C4-2B (cell line): ENCODE results near the gene PHLDB2.

Experiments used
- H3K27ac ChIP-seq: fragments of 450-650 bp; 2 replicates; pipeline ENCODE4 v1.5.1; 2017
- ZFX ChIP-seq: fragments of 450-650 bp; IDR thresholded peaks from 2 replicates; pipeline ENCODE4 v1.6.1; 2017
- TF ChIP-seq, protein P1 (sequence below): fragments of 450-650 bp; conservative IDR thresholded peaks from 2 replicates; pipeline ENCODE4 v1.5.1; 2017; ENCODE audit warnings: mild to moderate bottlenecking

Gene PHLDB2

DNA sequence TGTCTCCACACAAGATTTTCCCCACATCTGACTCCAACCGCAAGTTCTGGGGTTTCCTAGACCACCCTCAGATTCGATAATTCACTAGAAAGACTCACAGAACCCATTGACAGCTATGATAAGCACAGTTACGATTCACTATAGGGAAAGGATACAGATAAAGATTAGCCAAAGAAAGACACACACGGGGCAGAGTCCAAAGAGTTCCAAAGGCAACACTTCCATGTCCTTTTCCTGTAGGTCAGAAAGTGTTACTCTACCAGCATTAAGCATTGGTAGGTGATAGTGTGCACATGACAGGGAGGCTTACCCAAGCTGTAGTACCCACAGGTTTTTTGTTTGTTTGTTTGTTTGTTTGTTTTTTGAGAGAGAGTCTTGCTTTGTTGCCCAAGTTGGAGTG, 48.1 kb downstream of the PHLDB2 start:
- TF ChIP-seq, protein P1, sequence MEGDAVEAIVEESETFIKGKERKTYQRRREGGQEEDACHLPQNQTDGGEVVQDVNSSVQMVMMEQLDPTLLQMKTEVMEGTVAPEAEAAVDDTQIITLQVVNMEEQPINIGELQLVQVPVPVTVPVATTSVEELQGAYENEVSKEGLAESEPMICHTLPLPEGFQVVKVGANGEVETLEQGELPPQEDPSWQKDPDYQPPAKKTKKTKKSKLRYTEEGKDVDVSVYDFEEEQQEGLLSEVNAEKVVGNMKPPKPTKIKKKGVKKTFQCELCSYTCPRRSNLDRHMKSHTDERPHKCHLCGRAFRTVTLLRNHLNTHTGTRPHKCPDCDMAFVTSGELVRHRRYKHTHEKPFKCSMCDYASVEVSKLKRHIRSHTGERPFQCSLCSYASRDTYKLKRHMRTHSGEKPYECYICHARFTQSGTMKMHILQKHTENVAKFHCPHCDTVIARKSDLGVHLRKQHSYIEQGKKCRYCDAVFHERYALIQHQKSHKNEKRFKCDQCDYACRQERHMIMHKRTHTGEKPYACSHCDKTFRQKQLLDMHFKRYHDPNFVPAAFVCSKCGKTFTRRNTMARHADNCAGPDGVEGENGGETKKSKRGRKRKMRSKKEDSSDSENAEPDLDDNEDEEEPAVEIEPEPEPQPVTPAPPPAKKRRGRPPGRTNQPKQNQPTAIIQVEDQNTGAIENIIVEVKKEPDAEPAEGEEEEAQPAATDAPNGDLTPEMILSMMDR, result no peak
- TF ChIP-seq ZFX, result no peak
- no peak overlapping the region for H3K27ac ChIP-seq

GRCh38 chr3:111910806-111911205, 51.7 kb downstream of the PHLDB2 start:
- H3K27ac ChIP-seq, result no peak overlapping the region
- TF ChIP-seq ZFX, result no peak
- TF ChIP-seq, protein P1, result no peak

- no peak for TF ChIP-seq ZFX
- TF ChIP-seq, protein P1, result no peak
- H3K27ac ChIP-seq, result no peak overlapping the region
Observed at GRCh38 chr3:111911446-111911845, 52.4 kb downstream of the PHLDB2 start.

- TF ChIP-seq, protein P1, result no peak
- TF ChIP-seq ZFX, result no peak
- H3K27ac ChIP-seq, result no peak overlapping the region
Observed at GRCh38 chr3:111913163-111913763, 54.2 kb downstream of the PHLDB2 start.

DNA sequence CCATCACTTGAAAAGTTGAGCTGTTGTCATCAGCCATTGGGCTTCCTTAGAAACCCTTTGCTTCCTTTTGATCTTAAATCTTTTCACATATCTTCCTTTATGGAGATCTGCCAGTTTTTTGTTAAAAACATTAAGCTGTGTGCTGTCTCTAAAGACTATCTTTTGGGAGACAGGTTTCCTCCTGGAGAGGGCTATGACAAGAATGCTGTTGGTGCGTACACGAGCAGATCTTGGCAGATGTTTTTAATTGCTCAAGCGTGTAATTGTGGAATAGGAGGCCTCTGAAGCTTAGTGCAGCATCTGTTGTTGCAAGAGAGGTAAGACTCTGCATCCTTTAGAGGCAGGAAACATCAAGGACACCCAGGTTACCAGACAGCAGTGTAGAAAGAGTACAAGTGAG, 56.8 kb downstream of the PHLDB2 start:
- no peak overlapping the region for H3K27ac ChIP-seq
- TF ChIP-seq, protein P1, result no peak
- TF ChIP-seq ZFX, result no peak

DNA sequence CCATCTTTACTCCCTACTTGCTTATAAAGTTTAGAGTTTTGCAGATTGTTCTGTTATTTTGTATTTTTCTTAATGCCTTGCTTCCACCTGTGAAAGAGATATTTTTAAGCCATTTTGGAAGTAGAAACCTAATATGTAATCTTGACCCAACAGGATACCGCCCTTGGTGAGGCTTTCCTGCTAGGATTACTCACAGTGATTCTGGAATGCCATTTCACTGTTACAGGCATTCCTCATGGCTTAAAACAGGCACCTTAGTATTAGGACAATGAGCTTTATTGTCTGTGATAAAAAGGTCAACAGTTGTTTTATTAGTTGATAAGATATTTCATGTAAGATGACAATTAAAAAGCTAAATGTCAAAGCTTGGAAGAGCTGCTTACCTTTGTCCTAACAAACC, 58.2 kb downstream of the PHLDB2 start:
- H3K27ac ChIP-seq, result no peak overlapping the region
- TF ChIP-seq, protein P1, result no peak
- no peak for TF ChIP-seq ZFX

- no peak for TF ChIP-seq ZFX
- TF ChIP-seq, protein P1, result no peak
- no peak overlapping the region for H3K27ac ChIP-seq
Observed at GRCh38 chr3:111919370-111920065, 60.5 kb downstream of the PHLDB2 start.
